Smooth muscle cell of the brain vasculature (primary cell): ENCODE data around the gene JMJD8.
"Not testable (repeated sequence)": the region's sequence is repeated elsewhere in the genome, so short reads cannot be mapped to it uniquely, and the experiment has no call there.

ENCODE experiments used
- DNase-seq: peaks from one replicate; pipeline ENCODE4 v3.0.0-alpha.2; 2012; ENCODE audit warnings: low read depth, low spot score

The JMJD8 gene

DNA sequence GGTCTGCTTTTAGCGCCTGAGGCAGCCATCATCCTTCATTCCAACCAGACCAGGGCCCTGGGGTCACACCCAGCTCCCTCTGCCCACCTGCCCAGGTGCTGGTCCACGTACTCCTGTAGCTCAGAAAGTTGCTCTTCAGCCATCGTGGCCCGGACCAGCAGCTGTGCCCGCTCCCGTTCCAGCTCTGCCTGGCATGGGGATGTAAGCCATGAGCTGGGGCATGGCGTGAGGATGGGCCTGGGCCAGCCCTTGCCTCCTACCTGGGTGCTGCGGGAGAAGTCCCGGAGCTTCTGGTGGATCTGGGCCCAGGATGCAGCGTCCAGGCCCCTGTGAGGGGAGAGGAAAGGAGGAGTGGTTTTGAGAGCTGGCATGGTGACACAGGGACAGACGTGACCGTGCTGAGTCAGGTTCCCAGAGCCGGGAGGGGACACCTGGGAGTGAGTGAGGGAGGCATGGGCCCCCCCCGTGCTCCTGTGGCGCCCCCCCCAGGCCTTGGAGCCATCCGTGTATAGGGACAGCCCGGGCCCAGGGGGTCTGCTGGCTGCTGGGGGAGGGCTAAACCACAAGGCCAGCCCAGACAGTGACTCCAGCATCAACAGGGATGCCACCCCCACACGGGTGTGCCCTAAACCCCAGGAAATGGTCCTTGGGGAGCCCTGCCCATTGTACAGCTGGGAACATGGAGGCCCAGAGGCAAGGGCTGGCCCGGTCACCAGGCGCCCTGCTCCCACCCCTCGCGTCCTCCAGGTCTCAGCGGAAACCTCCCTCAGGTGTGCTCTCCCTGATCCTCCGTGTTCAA, 38.9 kb upstream of the JMJD8 start:
- no peak for DNase-seq

GRCh38 chr16:721765-722540, 37.8 kb upstream of the JMJD8 start:
- no peak for DNase-seq

GRCh38 chr16:720990-721764, 37.0 kb upstream of the JMJD8 start, which contains the start of gene ANTKMT:
TSS of gene ANTKMT (plus strand) at chr16:721146. CDS start at chr16:721275, 129 bp downstream.
- DNase-seq = no peak

DNA sequence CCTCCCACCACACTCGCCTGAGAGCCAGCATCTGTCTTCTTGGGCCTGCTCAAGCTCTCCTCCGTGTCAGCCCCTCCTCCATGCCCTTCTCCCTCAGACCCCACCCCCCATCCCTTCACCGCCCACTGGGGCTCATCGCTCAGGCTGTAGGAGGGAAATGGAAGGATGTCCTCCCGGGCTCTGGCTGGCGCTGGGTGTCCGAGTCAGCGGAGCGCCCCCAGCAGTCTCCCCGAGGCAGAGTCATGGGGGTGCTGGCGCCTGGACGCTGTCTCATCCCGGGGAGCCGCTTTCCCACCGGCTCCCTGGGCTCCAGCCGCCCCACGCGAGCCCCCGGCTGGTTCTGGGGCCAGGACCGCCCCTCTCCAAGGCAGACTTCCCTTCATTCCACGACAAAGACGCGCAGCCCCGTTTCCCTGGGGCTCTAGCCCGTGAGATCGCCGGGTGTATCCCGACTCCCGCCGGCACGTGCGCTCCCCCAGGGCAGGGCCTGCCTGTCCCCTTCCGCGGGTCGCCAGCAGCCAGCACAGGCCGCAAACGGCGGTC, 36.4 kb upstream of the JMJD8 start:
- DNase-seq = no peak

GRCh38 chr16:719815-720446, 35.8 kb upstream of the JMJD8 start:
- no peak for DNase-seq

GRCh38 chr16:718922-719321, 34.8 kb upstream of the JMJD8 start:
- DNase-seq = no peak

- no peak for DNase-seq
Measured at GRCh38 chr16:718389-718788, 34.3 kb upstream of the JMJD8 start.

GRCh38 chr16:717450-718245, 33.5 kb upstream of the JMJD8 start:
- no peak for DNase-seq

GRCh38 chr16:716768-717325, 32.7 kb upstream of the JMJD8 start:
- DNase-seq = no peak

DNA sequence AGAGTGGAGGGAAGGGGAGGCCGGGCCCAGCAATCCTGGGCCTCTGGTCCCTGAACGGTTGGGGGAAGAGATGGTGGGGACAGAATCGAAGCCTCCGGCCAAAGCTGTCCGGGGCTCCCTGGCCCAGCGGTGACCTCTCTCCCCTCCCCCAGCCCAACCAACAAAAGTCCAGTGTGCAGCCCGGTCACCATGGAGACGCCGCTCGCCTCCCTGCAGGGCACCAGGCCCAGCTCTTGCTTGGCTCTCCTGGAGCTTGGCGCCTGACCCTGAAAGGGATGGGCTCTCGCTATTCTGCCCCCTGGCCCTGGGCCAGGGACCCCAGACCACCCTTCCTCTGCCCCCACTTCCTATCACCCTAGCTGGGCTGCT, 32.0 kb upstream of the JMJD8 start:
- no peak for DNase-seq

DNA sequence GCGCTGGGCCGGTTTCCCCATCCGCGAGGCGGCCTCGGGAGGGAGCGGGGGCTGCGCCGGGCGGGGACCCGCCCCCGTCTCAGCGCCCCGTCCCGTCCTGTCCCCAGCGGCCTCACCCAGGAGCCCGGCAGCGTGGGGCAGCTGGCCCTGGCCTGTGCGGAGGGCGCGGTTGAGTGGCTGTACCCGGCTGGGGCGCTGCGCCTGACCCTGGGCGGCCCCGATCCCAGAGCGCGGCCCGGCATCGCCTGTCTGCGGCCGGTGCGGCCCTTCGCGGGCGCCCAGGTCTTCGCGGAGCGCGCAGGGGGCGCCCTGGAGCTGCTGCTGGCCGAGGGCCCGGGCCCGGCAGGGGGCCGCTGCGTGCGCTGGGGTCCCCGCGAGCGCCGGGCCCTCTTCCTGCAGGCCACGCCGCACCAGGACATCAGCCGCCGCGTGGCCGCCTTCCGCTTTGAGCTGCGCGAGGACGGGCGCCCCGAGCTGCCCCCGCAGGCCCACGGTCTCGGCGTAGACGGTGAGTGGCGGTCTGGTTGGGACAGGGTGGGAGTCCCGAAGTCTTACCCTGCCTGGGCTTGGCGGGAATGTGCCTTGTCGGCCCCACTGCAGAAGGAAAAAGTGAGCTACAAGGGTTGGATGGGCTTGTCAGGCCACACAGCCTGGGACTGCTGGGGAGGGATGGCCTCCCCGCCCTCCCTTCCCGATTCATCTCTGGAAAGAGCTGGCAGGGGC, 31.5 kb upstream of the JMJD8 start:
- no peak for DNase-seq

- DNase-seq = no peak
Measured at GRCh38 chr16:714558-715476, 30.7 kb upstream of the JMJD8 start, which contains the start of gene METRN. TSS of gene METRN (plus strand) at chr16:715118. CDS start at chr16:715290, 172 bp downstream.

DNA sequence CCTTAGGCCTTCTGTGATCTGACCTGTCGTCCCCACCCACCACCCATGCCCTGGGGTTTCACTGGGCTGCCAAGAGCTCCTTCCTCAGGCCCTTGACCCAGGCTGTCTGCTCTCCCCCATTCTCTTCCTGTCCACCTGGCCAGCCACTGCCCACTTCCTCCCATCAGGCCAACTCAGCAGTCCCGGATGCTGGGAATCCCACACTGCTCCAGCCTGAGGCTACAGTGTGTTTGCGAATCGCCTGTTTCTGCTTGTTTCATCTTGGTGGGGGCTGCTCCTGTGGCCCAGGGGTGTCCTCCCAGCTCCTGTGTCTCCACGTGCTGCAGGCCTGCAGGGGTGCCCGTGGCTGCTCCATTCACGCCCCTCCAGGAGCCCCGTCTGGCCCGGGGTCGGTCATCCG, 29.9 kb upstream of the JMJD8 start:
- DNase-seq = no peak

GRCh38 chr16:712740-713250, 28.7 kb upstream of the JMJD8 start:
- DNase-seq = not testable (repeated sequence)

DNA sequence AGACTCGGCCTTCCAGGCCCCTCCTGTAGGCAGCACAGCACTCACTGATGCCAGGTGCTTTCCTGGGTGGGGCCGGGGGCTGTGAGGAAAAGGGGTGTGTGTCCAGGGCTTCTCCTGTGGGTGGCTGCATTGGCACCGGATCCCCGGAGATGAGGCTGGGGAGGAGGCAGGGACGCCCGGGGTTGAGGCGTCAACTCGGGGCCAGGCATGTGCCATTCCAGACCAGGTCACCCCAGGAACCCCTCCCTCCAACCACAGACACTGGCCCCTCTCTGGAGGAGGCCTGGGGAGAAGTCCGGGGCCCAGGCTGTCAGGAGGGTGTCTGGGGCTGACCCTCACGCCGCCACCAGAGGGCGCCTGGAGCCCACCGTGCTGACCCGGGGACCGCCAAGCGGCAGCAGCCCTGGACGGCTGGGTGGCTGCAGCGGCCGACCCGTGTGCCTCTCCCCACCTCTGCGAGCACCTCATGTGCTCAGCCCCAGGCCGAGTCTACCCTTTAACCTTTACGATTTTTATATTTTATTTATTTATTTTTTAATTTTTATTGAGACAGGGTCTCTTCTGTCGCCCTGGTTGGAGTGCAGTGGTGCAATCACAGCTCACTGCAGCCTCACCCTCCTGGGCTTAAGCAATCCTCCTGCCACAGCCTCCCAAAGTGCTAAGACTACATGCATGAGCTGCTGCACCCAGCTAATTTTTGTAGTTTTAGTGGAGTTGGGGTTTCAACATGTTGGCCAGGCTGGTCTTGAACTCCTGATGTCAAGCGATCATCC, 27.6 kb upstream of the JMJD8 start:
- DNase-seq = no peak

DNA sequence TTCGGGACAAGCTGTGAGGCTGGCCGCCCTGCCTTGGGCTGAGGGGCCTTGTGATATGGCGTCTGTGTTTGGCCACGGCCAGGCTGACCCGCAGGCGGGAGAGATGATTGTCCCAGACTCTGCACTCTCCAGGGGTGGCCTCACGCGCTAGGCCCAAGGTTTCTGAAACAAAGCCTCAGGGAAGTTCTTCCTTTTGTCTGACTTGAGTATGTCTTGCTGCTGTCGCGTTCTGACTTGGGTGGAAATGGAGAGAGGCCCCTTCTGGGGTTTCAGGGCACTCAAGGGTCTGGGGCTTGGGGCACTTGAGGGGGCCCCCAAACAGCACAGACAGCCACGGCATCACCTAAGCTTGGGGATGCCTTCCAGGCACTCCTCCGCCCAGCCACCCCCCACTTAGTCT, 26.9 kb upstream of the JMJD8 start:
- no peak for DNase-seq

DNA sequence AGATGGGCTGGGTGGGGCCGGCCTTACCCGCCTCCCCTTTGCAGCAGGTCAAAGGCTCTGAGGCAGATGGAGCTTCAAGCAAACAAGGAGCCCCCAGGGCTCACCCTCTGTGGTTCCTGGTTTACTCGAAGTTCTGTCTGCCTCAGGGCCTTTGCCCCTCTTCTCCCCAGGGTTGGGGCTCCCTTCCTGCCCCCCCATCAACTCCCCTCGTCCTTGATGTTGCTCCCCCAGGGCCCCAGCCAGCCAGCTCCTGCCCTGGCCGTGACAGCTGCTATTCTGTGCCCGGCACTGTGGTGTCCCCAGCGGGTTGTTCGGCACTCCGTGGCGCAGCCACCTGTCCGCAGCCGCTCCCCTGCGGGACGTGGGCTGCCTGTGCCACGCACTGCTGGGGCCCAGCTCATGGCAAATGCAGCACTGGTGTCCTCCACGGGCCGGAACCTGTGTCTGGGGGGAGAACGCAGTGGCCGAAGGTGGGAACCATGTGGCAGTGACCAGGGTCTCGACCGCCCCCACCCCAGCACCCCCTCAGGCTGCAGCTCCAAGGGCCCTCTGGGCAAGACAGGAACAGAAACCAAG, 26.5 kb upstream of the JMJD8 start:
- no peak for DNase-seq
